SK-N-SH (cell line): ENCODE measurements around the gene ATP6V1G1. TPM values are rescaled to one million over a fixed set of nuclear protein-coding genes. Genes with fewer than 3 reads are reported as not detected.

Experiments used
- CTCF ChIA-PET: fragments of 300-600, 350-600 bp; formaldehyde crosslinking; extraction: SDS; loops from one replicate; lab custom pipeline; 2021; lab: Yijun Ruan, JAX
- POLR2A ChIA-PET: fragments of 350-600 bp; sonication (Branson Sonifier 250); formaldehyde crosslinking; extraction: SDS; loops from one replicate; lab custom pipeline; 2020; ENCODE audit warnings: antibody characterized with exemption, inconsistent platforms; lab: Yijun Ruan, JAX
- DNase-seq: peaks from one replicate; pipeline ENCODE4 v3.0.0; 2012
- H2AFZ ChIP-seq: fragments of 200-600 bp; sonication (generic); 2 replicates; pipeline ENCODE4 v1.8.1; 2016; ENCODE audit warnings: antibody characterized with exemption, mild to moderate bottlenecking, low read depth
- H3F3A ChIP-seq: fragments of 200-600 bp; sonication (generic); replicated peaks from 2 replicates; pipeline ENCODE3; 2016; ENCODE audit warnings: antibody characterized with exemption, mild to moderate bottlenecking; ENCODE audit not compliant: insufficient read depth
- H3K27ac ChIP-seq, 2 experiments: fragments of 200-500 bp in 1 of 2; fragments of 200-600 bp in 1 of 2; sonication (Bioruptor generic) in 1 of 2; sonication (generic), shearing (Covaris generic) in 1 of 2; 2 replicates each; pipeline versions ENCODE4 v1.5.1 to v1.6.1; 2014 to 2016; ENCODE audit warnings: low read depth in 2 of 2, inconsistent platforms in 1 of 2, low read length in 1 of 2, mild to moderate bottlenecking in 1 of 2, mixed read lengths in 1 of 2
- H3K27me3 ChIP-seq: fragments of 200-600 bp; sonication (generic), shearing (Covaris generic); 2 replicates; pipeline ENCODE4 v1.6.1; 2016; ENCODE audit warnings: mixed run types; ENCODE audit not compliant: insufficient read depth
- H3K36me3 ChIP-seq, 2 experiments: fragments of 200-500 bp in 1 of 2; fragments of 200-600 bp in 1 of 2; sonication (Bioruptor generic) in 1 of 2; sonication (generic) in 1 of 2; replicated peaks in 1 of 2; 2 replicates each; pipeline versions ENCODE3 to v1.5.1; 2014 to 2016; ENCODE audit warnings: low read length in 1 of 2, mild to moderate bottlenecking in 1 of 2; ENCODE audit not compliant: insufficient read depth in 2 of 2, control insufficient read depth in 1 of 2
- H3K4me1 ChIP-seq, 2 experiments: fragments of 200-500 bp in 1 of 2; fragments of 200-600 bp in 1 of 2; sonication (Bioruptor generic) in 1 of 2; sonication (generic), shearing (Covaris generic) in 1 of 2; 2 replicates each; pipeline versions ENCODE4 v1.5.1 to v1.6.1; 2014 to 2016; ENCODE audit warnings: low read depth in 1 of 2, low read length in 1 of 2, mixed run types in 1 of 2; ENCODE audit not compliant: insufficient read depth in 2 of 2, control insufficient read depth in 1 of 2
- H3K4me2 ChIP-seq: fragments of 200-600 bp; sonication (generic), shearing (Covaris generic); 2 replicates; pipeline ENCODE4 v1.6.1; 2017; ENCODE audit warnings: mixed run types
- H3K4me3 ChIP-seq, 2 experiments: fragments of 200-500 bp in 1 of 2; fragments of 200-600 bp in 1 of 2; sonication (Bioruptor generic) in 1 of 2; sonication (generic), shearing (Covaris generic) in 1 of 2; 2 replicates each; pipeline versions ENCODE4 v1.5.1 to v1.8.1; 2014 to 2016; ENCODE audit warnings: low read depth in 2 of 2, inconsistent platforms in 1 of 2, low read length in 1 of 2, mild to moderate bottlenecking in 1 of 2, mixed read lengths in 1 of 2, moderate library complexity in 1 of 2
- H3K79me2 ChIP-seq: fragments of 200-600 bp; sonication (generic); 2 replicates; pipeline ENCODE4 v1.8.1; 2017; ENCODE audit warnings: mild to moderate bottlenecking; ENCODE audit not compliant: insufficient read depth
- H3K9ac ChIP-seq: fragments of 200-600 bp; sonication (generic); 2 replicates; pipeline ENCODE4 v1.6.1; 2017; ENCODE audit warnings: mixed run types
- H3K9me2 ChIP-seq: fragments of 200-600 bp; sonication (generic); 2 replicates; pipeline ENCODE4 v1.6.1; 2017; ENCODE audit warnings: mixed run types
- H3K9me3 ChIP-seq: fragments of 200-600 bp; sonication (generic); 2 replicates; pipeline ENCODE4 v1.6.1; 2017; ENCODE audit warnings: mixed run types, mild to moderate bottlenecking, moderate library complexity
- H4K20me1 ChIP-seq: fragments of 200-600 bp; sonication (generic); 2 replicates; pipeline ENCODE4 v1.6.1; 2017; ENCODE audit warnings: mild to moderate bottlenecking, mixed run types; ENCODE audit not compliant: insufficient read depth
- CHD2 ChIP-seq: fragments of 150-350 bp; IDR thresholded peaks from 2 replicates; pipeline ENCODE4 v1.6.1; 2018; ENCODE audit warnings: low read length; ENCODE audit not compliant: partially characterized antibody
- FOXJ3 ChIP-seq: sonication (generic); formaldehyde crosslinking; IDR thresholded peaks from 2 replicates; pipeline ENCODE4 v1.5.1; 2020; ENCODE audit warnings: mild to moderate bottlenecking, missing genetic modification reagents
- GABPA ChIP-seq: IDR thresholded peaks from 2 replicates; pipeline ENCODE4 v1.4.0; 2012; ENCODE audit warnings: low read depth, mild to moderate bottlenecking
- RCOR1 ChIP-seq: fragments of 150-350 bp; IDR thresholded peaks from 2 replicates; pipeline ENCODE4 v1.6.1; 2017; ENCODE audit warnings: antibody characterized with exemption, low read length
- RFX5 ChIP-seq: IDR thresholded peaks from 2 replicates; pipeline ENCODE4 v1.6.1; 2012; ENCODE audit warnings: mild to moderate bottlenecking, improper control_type of control experiment, low read length
- TEAD4 ChIP-seq: IDR thresholded peaks from 2 replicates; pipeline ENCODE4 v1.4.0; 2012; ENCODE audit warnings: mild to moderate bottlenecking, borderline replicate concordance; ENCODE audit not compliant: insufficient read depth
- WGBS: methylation state at CpG from one replicate; pipeline ENCODE4 v1.1.6; 2017; ENCODE audit warnings: low lambda C conversion rate; 5-methylcytosine and 5-hydroxymethylcytosine counted together
- polyA plus RNA-seq, 3 experiments: library from polyadenylated mRNA; depleted of rRNA; stranded (reverse); fragments of >200 nt; gene quantifications; 2 replicates each; pipeline ENCODE4 v1.2.3, GENCODE V29; 2012
- TF ChIP-seq, protein P1 (sequence below): IDR thresholded peaks from 2 replicates; pipeline ENCODE4; 2012
- TF ChIP-seq, protein P2 (sequence below): IDR thresholded peaks from 2 replicates; pipeline ENCODE4 v1.4.0; 2012; ENCODE audit warnings: low read depth, borderline replicate concordance

Gene ATP6V1G1
- polyA plus RNA-seq, 1 of the 3 experiments (the other 2 are of a cell fraction) = 119 TPM

DNA sequence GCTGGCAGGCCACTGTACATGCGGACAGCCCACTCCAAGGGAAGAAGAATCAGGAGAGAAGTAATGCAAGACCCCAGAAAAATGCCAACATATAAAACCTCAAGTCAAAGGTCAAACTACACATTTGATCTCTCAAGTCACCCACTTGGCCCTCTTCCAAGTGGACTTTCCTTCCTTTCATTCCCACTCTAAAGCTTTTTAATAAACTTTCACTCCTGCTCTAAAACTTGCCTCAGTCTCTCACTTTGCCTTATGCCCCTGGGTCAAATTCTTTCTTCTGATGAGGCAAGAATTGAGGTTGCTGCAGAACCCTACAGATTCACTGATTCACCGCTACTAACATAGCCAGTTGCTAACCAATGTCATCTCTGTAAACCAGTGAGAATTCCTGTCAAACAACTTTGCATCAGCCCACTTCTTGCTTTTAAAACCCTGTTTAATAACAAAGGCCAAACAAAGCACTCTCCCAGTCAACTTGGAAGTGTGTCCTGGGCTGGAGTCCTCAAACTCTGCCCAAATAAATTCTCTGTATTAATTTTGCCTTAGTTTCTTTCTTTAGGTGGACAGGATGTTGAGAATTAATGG is 6.9 kb upstream of the ATP6V1G1 start:
- CTCF ChIA-PET = interaction anchor here (0.8 kb wide), 1 partner anchor 175 kb away, joined by 4 read pairs; no protein-coding TSS in a partner anchor
- WGBS = 95% methylated on average over 2 of the region's 2 CpGs
- H3K9me2 ChIP-seq = no peaks in the 10 kb centered on the region
- no peaks in the 10 kb centered on the region for H3K36me3 ChIP-seq
- no peaks in the 10 kb centered on the region for H3K4me1 ChIP-seq
- no peak overlapping the region for H3K9ac ChIP-seq
- no peak overlapping the region; the same call in 1 of the 2 replicates for H2AFZ ChIP-seq
- H3K79me2 ChIP-seq = no peaks in the 10 kb centered on the region
- H3K4me3 ChIP-seq = no peak overlapping the region
- no peak overlapping the region for H3K27ac ChIP-seq
- no peaks in the 10 kb centered on the region for H3F3A ChIP-seq
- peaks cover 10% of the 10 kb centered on the region; the same call in 1 of the 2 replicates for H3K27me3 ChIP-seq
- H4K20me1 ChIP-seq = no peaks in the 10 kb centered on the region
- no peak overlapping the region for H3K4me2 ChIP-seq
- DNase-seq = no peak
- POLR2A ChIA-PET = no interaction called here
- TF ChIP-seq GABPA (no peak), FOXJ3 (CRISPR knock-in tag) (no peak), RCOR1 (no peak), RFX5 (no peak), TEAD4 (no peak), CHD2 (no peak)
- TF ChIP-seq, protein P1, sequence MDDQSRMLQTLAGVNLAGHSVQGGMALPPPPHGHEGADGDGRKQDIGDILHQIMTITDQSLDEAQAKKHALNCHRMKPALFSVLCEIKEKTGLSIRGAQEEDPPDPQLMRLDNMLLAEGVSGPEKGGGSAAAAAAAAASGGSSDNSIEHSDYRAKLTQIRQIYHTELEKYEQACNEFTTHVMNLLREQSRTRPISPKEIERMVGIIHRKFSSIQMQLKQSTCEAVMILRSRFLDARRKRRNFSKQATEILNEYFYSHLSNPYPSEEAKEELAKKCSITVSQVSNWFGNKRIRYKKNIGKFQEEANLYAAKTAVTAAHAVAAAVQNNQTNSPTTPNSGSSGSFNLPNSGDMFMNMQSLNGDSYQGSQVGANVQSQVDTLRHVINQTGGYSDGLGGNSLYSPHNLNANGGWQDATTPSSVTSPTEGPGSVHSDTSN = no peak
- no peaks in the 10 kb centered on the region for H3K9me3 ChIP-seq

DNA sequence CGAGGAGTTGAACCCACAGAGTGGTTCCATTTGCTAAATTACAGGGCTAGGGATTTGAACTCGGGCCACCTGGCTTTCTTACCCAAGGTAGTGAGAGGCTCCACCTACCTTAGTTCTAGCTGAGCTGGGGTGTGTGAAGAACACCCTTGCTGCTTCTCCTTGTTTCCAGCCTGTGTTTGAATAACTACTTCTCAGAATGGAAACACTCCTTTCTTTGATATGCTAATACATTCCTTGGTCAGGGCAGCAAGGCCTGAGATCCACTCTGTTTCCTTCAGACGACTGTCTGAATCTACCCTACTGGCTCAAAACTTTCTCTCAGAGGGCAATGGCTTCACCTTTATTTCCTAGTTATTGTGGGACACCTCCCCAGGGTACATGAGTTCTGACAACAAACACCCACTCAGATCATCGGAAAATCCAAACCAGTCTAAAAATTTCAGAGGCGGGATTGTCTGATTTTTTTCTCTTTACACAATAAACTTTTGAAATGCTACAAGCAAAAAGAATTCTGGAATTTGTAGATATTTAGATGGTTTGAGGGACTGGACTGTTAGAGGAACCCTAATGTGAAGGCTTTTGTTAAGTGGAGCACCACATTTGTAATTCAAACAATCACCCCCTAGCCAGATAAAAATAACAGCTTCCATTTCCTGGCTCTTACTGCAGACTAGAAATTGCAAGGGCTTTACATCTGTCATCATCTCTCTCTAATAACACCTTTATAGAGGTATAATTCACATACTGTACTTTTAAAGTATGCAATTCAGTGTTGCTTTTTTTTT is 4.0 kb upstream of the ATP6V1G1 start:
- Histone ChIP-seq H3K4me3 (no peak overlapping the region), H3K4me1 (peaks cover 0 to 3% of the 10 kb centered on the region in 2 experiments; a peak in 2 of 4 replicates), H4K20me1 (no peaks in the 10 kb centered on the region), H3K4me2 (no peak overlapping the region), H3K36me3 (no peaks in the 10 kb centered on the region), H3K27ac (no peak overlapping the region), H3K9ac (no peak overlapping the region), H3K9me2 (no peaks in the 10 kb centered on the region), H3F3A (no peaks in the 10 kb centered on the region), H3K9me3 (no peaks in the 10 kb centered on the region), H3K27me3 (no peaks in the 10 kb centered on the region), H3K79me2 (peaks cover 10% of the 10 kb centered on the region), H2AFZ (no peak overlapping the region)
- no peak for DNase-seq
- ChIA-PET POLR2A (no interaction called here), CTCF (no interaction called here)
- WGBS = 65% methylated on average over 5 of the region's 5 CpGs
- TF ChIP-seq, protein P2, sequence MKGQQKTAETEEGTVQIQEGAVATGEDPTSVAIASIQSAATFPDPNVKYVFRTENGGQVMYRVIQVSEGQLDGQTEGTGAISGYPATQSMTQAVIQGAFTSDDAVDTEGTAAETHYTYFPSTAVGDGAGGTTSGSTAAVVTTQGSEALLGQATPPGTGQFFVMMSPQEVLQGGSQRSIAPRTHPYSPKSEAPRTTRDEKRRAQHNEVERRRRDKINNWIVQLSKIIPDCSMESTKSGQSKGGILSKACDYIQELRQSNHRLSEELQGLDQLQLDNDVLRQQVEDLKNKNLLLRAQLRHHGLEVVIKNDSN = no peak
- no peak for TF ChIP-seq RFX5
